K562 (cell line): ENCODE results near the gene CD22. TPM values are rescaled to one million over a fixed set of nuclear protein-coding genes. Genes with fewer than 3 reads are reported as not detected.

Experiments used
- ATF7 ChIP-seq: fragments of 450-650 bp; IDR thresholded peaks from 2 replicates; pipeline ENCODE4 v1.7.1; 2014; ENCODE audit warnings: mild to moderate bottlenecking, moderate library complexity
- CREM ChIP-seq: IDR thresholded peaks from 2 replicates; pipeline ENCODE4 v1.6.1; 2014; ENCODE audit warnings: antibody characterized with exemption, low read depth
- CXXC5 ChIP-seq: fragments of 250-450 bp; sonication (Bioruptor Pico); IDR thresholded peaks from 2 replicates; pipeline ENCODE4 v1.8.0; 2022; ENCODE audit warnings: inconsistent platforms, mild to moderate bottlenecking, moderate library complexity
- FOSL1 ChIP-seq: fragments of 200-800 bp; sonication (Bioruptor generic); conservative IDR thresholded peaks from 2 replicates; pipeline ENCODE4 v1.6.1; 2016; ENCODE audit warnings: missing genetic modification characterization, missing compliant biosample characterization
- RUNX1 ChIP-seq: sonication (generic); IDR thresholded peaks from 2 replicates; pipeline ENCODE4 v1.6.1; 2016; ENCODE audit warnings: antibody characterized with exemption, low read depth
- SIRT6 ChIP-seq: IDR thresholded peaks from one replicate; pipeline ENCODE4 v1.6.1; 2012; ENCODE audit warnings: low read depth, mild to moderate bottlenecking, control low read depth, inconsistent platforms, low read length, moderate library complexity
- SREBF2 ChIP-seq: sonication (generic); formaldehyde crosslinking; IDR thresholded peaks from 2 replicates; pipeline ENCODE4 v1.4.0; 2020; ENCODE audit warnings: mild to moderate bottlenecking, missing genetic modification reagents
- TRIM28 ChIP-seq: fragments of 450-650 bp; IDR thresholded peaks from 2 replicates; pipeline ENCODE4 v1.6.1; 2017
- ZKSCAN8 ChIP-seq: fragments of 200-800 bp; sonication (Bioruptor generic); IDR thresholded peaks from 2 replicates; pipeline ENCODE4 v1.6.1; 2016; ENCODE audit warnings: missing genetic modification characterization, missing compliant biosample characterization
- polyA plus RNA-seq, 8 experiments: library from polyadenylated mRNA; depleted of rRNA in 4 of 8; stranded (reverse) in 5 of 8; unstranded in 3 of 8; fragments of >200 nt; fragmentation: Nextera tagmentation in 2 of 8; fragmentation: Illumina TruSeq in 1 of 8; extraction: Ambion mirVana in 2 of 8; extraction: Trizol in 1 of 8; gene quantifications; 2 replicates each; pipeline versions ENCODE4 v1.2.1 to v1.2.3, GENCODE V29; 2011 to 2014; ENCODE audit warnings: inconsistent platforms in 1 of 8, missing spikeins in 1 of 8
- total RNA-seq, 7 experiments: library from RNA; depleted of rRNA in 6 of 7; stranded (reverse); fragments of >200 nt in 6 of 7; fragmentation: Illumina TruSeq in 2 of 7; extraction: Trizol in 2 of 7; gene quantifications; 2 replicates each; pipeline versions ENCODE4 v1.2.1 to v1.2.3, GENCODE V29; 2011 to 2021; ENCODE audit warnings: low replicate concordance in 1 of 7
- TF ChIP-seq, protein P1 (sequence below): sonication (generic); formaldehyde crosslinking; IDR thresholded peaks from 2 replicates; pipeline ENCODE4 v1.8.0; 2022; ENCODE audit warnings: missing genetic modification reagents, mild to moderate bottlenecking, moderate library complexity, borderline replicate concordance
- TF ChIP-seq, protein P2 (sequence below): sonication (generic); formaldehyde crosslinking; IDR thresholded peaks from 2 replicates; pipeline ENCODE4 v1.8.1; 2023; ENCODE audit warnings: mild to moderate bottlenecking, missing genetic modification reagents, moderate library complexity
- TF ChIP-seq, protein P3 (sequence below), 2 experiments: fragments of 200-800 bp in 1 of 2; sonication (Bioruptor generic) in 1 of 2; sonication (generic) in 1 of 2; formaldehyde crosslinking in 1 of 2; IDR thresholded peaks in 1 of 2; conservative IDR thresholded peaks in 1 of 2; 2 replicates each; pipeline versions ENCODE4 v1.5.0 to v1.6.1; 2016 to 2020; ENCODE audit warnings: missing compliant biosample characterization in 1 of 2, missing genetic modification characterization in 1 of 2, missing genetic modification reagents in 1 of 2
- TF ChIP-seq, protein P4 (sequence below): sonication (generic); formaldehyde crosslinking; IDR thresholded peaks from 2 replicates; pipeline ENCODE4 v1.8.0; 2022; ENCODE audit warnings: missing genetic modification reagents, mild to moderate bottlenecking, borderline replicate concordance
- TF ChIP-seq, protein P5 (sequence below): IDR thresholded peaks from 3 replicates; pipeline ENCODE4 v1.6.1; 2011; ENCODE audit warnings: borderline replicate concordance, mild to moderate bottlenecking; ENCODE audit not compliant: insufficient read length, insufficient read depth
- TF ChIP-seq, protein P6 (sequence below): fragments of 450-650 bp; IDR thresholded peaks from 2 replicates; pipeline ENCODE4 v1.6.1; 2014; ENCODE audit warnings: low read depth, mild to moderate bottlenecking, moderate library complexity, borderline replicate concordance

CD22 gene
- total and polyA plus RNA-seq, 9 of the 15 experiments (the other 6 are each of a cell fraction or from before 2014, with no cell fraction given), result 0.29 to 5.0 (median 3.5) TPM

DNA sequence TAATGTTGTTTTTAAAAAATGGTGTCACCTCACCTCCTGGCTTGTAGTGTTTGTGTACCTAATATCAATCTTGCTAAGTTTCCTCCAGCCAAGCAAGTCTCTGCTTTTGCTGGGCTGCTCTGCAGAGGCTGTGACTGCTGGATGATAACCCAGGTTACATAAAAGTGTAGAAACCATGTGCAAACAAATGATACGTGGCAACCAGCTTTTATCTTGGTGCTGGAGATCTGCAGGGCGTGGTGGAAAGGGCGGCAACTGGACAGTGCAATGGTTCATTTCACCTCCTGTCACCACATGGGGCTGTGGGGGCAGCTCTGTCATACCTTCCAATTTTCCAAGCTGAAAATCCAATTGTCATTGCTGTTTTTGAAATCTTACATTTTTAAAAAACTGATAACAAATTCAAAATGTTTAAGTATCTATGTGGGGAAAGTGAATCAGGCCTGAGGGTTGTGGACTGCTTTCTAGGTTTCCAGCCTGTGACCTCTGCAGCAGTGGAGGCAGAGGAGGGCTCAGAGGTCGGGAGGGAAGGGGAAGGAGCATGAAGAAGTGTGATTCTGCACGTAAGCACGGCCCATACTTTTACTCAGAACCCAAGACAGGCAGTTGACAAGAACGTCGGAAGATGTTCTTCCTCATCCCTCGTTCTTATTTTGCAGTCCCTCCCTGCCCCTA, 51.6 kb downstream of the CD22 start (continued):
- TF ChIP-seq, protein P1, sequence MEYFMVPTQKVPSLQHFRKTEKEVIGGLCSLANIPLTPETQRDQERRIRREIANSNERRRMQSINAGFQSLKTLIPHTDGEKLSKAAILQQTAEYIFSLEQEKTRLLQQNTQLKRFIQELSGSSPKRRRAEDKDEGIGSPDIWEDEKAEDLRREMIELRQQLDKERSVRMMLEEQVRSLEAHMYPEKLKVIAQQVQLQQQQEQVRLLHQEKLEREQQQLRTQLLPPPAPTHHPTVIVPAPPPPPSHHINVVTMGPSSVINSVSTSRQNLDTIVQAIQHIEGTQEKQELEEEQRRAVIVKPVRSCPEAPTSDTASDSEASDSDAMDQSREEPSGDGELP (CRISPR knock-in tag), result peak; percentile 44
- TF ChIP-seq FOSL1 (tag) (peak; percentile 73), SIRT6 (no peak), CREM (peak; percentile 85), ZKSCAN8 (CRISPR knock-in tag) (no peak; the same call in 1 of the 2 replicates), SREBF2 (CRISPR knock-in tag) (no peak), RUNX1 (peak; percentile 66), ATF7 (peak; percentile 73), CXXC5 (CRISPR knock-in tag) (peak; percentile 81), TRIM28 (0 out of 2 replicates have a peak, but pooled peaks have one; percentile 47)
- TF ChIP-seq, protein P2, sequence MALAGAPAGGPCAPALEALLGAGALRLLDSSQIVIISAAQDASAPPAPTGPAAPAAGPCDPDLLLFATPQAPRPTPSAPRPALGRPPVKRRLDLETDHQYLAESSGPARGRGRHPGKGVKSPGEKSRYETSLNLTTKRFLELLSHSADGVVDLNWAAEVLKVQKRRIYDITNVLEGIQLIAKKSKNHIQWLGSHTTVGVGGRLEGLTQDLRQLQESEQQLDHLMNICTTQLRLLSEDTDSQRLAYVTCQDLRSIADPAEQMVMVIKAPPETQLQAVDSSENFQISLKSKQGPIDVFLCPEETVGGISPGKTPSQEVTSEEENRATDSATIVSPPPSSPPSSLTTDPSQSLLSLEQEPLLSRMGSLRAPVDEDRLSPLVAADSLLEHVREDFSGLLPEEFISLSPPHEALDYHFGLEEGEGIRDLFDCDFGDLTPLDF, result peak; percentile 77
- TF ChIP-seq, protein P3, sequence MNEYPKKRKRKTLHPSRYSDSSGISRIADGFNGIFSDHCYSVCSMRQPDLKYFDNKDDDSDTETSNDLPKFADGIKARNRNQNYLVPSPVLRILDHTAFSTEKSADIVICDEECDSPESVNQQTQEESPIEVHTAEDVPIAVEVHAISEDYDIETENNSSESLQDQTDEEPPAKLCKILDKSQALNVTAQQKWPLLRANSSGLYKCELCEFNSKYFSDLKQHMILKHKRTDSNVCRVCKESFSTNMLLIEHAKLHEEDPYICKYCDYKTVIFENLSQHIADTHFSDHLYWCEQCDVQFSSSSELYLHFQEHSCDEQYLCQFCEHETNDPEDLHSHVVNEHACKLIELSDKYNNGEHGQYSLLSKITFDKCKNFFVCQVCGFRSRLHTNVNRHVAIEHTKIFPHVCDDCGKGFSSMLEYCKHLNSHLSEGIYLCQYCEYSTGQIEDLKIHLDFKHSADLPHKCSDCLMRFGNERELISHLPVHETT (CRISPR knock-in tag; conservative IDR thresholded peaks at IDR 0.05 in 1 of 2, IDR thresholded peaks at IDR 0.05 in 1 of 2), result peak in 1 of 2 experiments; percentile 40; a peak in 1 of 4 replicates
- TF ChIP-seq, protein P4, sequence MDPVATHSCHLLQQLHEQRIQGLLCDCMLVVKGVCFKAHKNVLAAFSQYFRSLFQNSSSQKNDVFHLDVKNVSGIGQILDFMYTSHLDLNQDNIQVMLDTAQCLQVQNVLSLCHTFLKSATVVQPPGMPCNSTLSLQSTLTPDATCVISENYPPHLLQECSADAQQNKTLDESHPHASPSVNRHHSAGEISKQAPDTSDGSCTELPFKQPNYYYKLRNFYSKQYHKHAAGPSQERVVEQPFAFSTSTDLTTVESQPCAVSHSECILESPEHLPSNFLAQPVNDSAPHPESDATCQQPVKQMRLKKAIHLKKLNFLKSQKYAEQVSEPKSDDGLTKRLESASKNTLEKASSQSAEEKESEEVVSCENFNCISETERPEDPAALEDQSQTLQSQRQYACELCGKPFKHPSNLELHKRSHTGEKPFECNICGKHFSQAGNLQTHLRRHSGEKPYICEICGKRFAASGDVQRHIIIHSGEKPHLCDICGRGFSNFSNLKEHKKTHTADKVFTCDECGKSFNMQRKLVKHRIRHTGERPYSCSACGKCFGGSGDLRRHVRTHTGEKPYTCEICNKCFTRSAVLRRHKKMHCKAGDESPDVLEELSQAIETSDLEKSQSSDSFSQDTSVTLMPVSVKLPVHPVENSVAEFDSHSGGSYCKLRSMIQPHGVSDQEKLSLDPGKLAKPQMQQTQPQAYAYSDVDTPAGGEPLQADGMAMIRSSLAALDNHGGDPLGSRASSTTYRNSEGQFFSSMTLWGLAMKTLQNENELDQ (CRISPR knock-in tag), result no peak
- TF ChIP-seq, protein P5, sequence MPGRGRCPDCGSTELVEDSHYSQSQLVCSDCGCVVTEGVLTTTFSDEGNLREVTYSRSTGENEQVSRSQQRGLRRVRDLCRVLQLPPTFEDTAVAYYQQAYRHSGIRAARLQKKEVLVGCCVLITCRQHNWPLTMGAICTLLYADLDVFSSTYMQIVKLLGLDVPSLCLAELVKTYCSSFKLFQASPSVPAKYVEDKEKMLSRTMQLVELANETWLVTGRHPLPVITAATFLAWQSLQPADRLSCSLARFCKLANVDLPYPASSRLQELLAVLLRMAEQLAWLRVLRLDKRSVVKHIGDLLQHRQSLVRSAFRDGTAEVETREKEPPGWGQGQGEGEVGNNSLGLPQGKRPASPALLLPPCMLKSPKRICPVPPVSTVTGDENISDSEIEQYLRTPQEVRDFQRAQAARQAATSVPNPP, result no peak
- TF ChIP-seq, protein P6, sequence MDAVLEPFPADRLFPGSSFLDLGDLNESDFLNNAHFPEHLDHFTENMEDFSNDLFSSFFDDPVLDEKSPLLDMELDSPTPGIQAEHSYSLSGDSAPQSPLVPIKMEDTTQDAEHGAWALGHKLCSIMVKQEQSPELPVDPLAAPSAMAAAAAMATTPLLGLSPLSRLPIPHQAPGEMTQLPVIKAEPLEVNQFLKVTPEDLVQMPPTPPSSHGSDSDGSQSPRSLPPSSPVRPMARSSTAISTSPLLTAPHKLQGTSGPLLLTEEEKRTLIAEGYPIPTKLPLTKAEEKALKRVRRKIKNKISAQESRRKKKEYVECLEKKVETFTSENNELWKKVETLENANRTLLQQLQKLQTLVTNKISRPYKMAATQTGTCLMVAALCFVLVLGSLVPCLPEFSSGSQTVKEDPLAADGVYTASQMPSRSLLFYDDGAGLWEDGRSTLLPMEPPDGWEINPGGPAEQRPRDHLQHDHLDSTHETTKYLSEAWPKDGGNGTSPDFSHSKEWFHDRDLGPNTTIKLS, result peak; percentile 97
